Measurements from ENCODE around the gene GFRAL. TPM values are rescaled to one million over a fixed set of nuclear protein-coding genes. Genes with fewer than 3 reads are reported as not detected.
A peak's percentile ranks its signal among the peaks of the same experiment; 100 is the strongest.

The GFRAL gene
- total RNA-seq, 1 donor from 2014 or later = not detected

DNA sequence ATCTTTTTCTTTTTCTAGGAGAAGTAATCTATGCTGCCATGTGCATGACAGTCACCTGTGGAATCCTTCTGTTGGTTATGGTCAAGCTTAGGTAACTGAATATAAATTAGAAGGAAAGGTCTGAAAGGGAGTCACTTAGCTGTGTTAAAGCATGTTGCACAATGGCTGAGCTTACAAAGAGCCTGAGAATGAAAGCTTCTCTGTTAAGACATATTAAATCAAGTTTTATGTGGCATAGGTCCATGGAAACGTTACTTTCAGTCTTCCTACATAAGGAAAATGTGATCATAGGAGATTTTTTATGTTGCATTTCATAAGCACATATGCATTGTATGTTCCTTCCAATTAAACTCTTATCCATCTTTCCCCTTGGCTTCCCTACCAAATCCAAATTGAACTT, 72.1 kb downstream of the GFRAL start:
- TF ChIP-seq, protein P1, sequence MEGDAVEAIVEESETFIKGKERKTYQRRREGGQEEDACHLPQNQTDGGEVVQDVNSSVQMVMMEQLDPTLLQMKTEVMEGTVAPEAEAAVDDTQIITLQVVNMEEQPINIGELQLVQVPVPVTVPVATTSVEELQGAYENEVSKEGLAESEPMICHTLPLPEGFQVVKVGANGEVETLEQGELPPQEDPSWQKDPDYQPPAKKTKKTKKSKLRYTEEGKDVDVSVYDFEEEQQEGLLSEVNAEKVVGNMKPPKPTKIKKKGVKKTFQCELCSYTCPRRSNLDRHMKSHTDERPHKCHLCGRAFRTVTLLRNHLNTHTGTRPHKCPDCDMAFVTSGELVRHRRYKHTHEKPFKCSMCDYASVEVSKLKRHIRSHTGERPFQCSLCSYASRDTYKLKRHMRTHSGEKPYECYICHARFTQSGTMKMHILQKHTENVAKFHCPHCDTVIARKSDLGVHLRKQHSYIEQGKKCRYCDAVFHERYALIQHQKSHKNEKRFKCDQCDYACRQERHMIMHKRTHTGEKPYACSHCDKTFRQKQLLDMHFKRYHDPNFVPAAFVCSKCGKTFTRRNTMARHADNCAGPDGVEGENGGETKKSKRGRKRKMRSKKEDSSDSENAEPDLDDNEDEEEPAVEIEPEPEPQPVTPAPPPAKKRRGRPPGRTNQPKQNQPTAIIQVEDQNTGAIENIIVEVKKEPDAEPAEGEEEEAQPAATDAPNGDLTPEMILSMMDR (IDR thresholded peaks at IDR 0.05; ENCODE audit: insufficient read depth, low read length, poor library complexity, severe bottlenecking) = no peak
- Histone ChIP-seq H3K36me3 (ENCODE audit: control insufficient read depth, insufficient read depth, low read length) (no peaks in the 10 kb centered on the region), H3K27me3 (ENCODE audit: control insufficient read depth, insufficient read depth, low read length) (no peaks in the 10 kb centered on the region), H3K4me3 (ENCODE audit: low read depth, low read length) (no peak overlapping the region)
- no peak for DNase-seq (ENCODE audit: low read depth)

DNA sequence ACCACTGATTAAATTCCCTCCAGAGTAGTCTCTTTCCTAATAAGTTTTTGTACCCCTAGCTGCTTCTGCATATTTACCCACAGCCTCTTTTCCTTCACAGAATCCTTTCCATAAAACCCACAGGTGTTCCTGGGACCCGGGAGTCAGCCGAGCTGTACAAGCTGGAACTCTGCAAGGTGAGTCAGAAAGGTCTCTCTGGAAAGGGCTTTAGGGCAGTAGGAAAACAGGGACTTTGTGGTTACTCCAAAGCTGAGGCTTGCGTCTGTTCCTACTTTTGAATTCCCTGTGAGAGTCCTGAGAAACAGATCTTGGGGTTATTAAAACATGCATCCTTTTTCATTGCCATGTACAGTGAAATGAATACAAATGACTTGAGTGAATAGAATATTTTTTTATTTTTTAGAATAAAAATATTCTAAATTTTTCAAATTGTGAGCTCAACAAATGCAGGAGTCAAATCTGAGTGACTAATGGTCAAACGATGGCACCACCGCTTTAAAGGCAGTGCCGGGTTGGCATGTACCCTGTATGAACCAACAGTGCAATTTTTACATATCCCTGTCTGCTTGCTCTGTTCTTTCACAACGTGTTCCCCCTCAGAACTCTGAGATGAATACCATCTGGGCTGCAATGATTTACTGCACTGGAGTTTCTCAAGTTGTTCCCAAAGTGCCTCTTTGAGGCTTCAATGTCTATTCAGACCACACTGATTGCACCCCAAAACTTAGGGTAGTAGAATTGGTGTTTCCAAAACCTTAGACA, 78.4 kb downstream of the GFRAL start:
- Histone ChIP-seq H3K36me3 (ENCODE audit: control insufficient read depth, insufficient read depth, low read length) (no peaks in the 10 kb centered on the region), H3K4me3 (ENCODE audit: low read depth, low read length) (no peak overlapping the region), H3K27me3 (ENCODE audit: control insufficient read depth, insufficient read depth, low read length) (no peaks in the 10 kb centered on the region)
- TF ChIP-seq, protein P1 (IDR thresholded peaks at IDR 0.05; ENCODE audit: insufficient read depth, low read length, poor library complexity, severe bottlenecking) = no peak
- no peak for DNase-seq (ENCODE audit: low read depth)

DNA sequence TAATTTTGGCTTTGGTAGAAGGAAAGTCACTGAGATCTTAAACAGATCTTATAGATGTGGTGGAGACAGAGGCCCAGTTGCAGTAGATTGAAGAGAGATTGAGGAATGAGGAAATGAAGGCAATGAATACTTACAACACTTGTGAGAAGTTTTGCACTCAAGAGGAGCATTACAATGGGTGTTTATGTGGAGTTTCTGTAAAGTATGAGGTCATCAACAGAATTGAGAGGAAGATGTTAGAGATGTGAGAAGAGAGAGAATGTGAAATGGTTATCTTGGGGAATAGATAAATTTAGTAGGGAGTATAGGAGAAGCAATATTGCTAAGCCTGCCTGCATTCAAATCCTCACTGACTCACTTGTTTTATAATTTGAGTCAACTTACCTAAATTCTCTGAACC, 83.4 kb downstream of the GFRAL start:
- DNase-seq (ENCODE audit: low read depth) = no peak
- H3K4me3 ChIP-seq (ENCODE audit: low read depth, low read length) = no peak overlapping the region
- TF ChIP-seq, protein P1 (IDR thresholded peaks at IDR 0.05; ENCODE audit: insufficient read depth, low read length, poor library complexity, severe bottlenecking) = no peak
- H3K27me3 ChIP-seq (ENCODE audit: control insufficient read depth, insufficient read depth, low read length) = no peaks in the 10 kb centered on the region
- no peaks in the 10 kb centered on the region for H3K36me3 ChIP-seq (ENCODE audit: control insufficient read depth, insufficient read depth, low read length)

DNA sequence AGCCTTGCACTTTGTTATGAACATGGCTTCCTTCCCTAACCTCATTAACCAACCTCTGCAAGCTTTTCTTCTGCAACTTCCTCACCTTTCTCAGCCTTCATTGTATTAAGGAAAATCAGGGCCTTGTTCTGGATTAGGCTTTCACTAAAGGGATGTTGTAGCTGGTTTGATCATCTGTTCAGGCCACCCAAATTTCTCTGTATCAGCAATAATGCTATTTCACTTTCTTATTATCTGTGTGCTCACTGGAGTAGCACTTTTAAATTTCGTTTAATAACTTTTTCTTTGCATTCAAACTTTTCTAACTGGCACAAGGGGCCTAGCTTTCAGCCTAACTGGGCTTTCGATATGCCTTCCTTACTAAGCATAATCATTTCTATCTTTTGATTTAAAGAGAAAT, 96.7 kb downstream of the GFRAL start:
- H3K27me3 ChIP-seq (ENCODE audit: control insufficient read depth, insufficient read depth, low read length) = no peaks in the 10 kb centered on the region
- no peaks in the 10 kb centered on the region for H3K36me3 ChIP-seq (ENCODE audit: control insufficient read depth, insufficient read depth, low read length)
- H3K4me3 ChIP-seq (ENCODE audit: low read depth, low read length) = no peak overlapping the region
- no peak for DNase-seq (ENCODE audit: low read depth)
- TF ChIP-seq, protein P1 (IDR thresholded peaks at IDR 0.05; ENCODE audit: insufficient read depth, low read length, poor library complexity, severe bottlenecking) = no peak

DNA sequence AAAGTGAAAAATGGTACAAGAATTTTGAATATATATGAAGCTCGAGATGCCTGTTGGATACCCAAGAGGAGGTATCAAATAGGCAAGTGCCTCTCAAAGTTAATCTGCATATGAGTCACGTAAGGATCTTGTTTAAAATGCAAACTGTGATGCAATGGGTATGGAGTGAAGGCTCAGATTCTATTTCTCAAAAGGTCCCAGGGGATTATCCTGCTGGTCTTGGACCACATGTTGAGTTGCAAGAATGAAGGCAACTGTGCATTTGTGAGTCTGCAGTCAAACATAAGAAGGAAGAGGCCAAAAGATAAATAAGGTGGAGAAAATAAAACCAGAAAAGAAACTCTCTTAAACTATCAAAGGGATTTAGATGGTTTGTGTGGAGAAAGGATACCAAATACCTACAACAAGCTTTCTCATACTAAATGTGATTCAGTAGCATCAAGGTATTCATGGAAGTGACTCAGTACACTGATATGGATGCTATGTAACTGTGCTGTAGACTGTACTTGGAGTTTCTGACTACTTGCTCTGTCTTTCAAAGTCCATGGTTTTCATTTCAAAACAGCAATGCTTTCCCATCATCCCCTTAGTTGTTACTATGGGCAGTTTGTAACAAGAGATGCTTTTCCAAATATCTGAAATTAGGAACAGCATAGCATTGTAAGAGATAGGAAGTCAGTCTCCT, 106.3 kb downstream of the GFRAL start:
- Histone ChIP-seq H3K4me3 (ENCODE audit: low read depth, low read length) (no peak overlapping the region), H3K27me3 (ENCODE audit: control insufficient read depth, insufficient read depth, low read length) (no peaks in the 10 kb centered on the region), H3K36me3 (ENCODE audit: control insufficient read depth, insufficient read depth, low read length) (no peaks in the 10 kb centered on the region)
- peak; percentile 7 for DNase-seq (ENCODE audit: low read depth)
- TF ChIP-seq, protein P1 (IDR thresholded peaks at IDR 0.05; ENCODE audit: insufficient read depth, low read length, poor library complexity, severe bottlenecking) = no peak
